ENCODE data around the gene SEPTIN3.

GRCh38 chr22:41939981-41940831 lies 29.0 kb upstream of the SEPTIN3 start:
- TF ChIP-seq CTCF (IDR thresholded peaks at IDR 0.05), result no peak
- no peak for TF ChIP-seq EZH2 (IDR thresholded peaks at IDR 0.05)
- no peak for TF ChIP-seq EZH2phosphoT487 (IDR thresholded peaks at IDR 0.05)

Data from neural progenitor cell (in vitro differentiated cells).